CD4-positive, alpha-beta T cell treated with Interferon gamma for 1 hour (primary cell): ENCODE results near the gene SEC14L3.

ENCODE experiments used
- DNase-seq: peaks from one replicate; pipeline ENCODE4 v3.0.0-alpha.2; 2020

Gene SEC14L3

DNA sequence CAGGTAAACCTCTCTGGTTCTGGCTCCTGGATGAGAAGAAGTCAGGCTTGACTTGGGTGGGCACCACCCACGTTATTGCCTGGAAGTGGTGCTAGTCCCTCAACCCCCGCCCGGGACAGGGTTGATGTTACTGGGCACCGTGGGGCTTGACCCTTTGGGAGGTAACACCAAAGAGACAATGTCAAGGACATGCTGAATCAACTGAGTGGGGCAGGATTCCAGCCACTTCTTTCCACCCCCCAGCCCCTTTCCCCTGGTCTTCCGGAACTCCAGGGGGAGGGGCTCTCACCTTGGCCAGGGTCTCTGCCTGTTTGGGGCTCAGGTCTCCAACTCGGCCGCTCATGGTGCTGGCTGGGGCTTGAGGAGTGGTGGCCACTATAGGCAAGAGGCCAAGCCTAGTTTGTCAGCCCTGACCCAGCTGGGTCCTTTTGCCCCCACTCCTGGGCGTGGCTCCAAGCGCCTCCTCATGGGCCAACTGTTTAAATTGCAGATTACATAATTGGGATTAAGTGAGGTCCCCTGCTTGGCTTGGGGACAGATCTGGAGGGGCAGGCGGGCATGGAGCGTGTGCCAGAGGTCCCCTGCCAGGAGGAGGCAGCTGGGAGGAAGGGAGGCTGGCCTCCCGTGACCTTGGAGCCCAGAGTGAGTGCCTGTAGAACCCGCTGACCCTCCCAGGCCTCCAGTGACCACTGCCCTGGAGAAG, at the start of gene SEC14L3:
Gene SEC14L3, minus strand, starts transcription at position 402 of the 703 bp plus-strand sequence. Its CDS starts 59 bp downstream, at position 343.
- no peak for DNase-seq

GRCh38 chr22:30519842-30520425, 48.1 kb upstream of the SEC14L3 start:
- no peak for DNase-seq

GRCh38 chr22:30516731-30517130, 44.9 kb upstream of the SEC14L3 start:
- DNase-seq = no peak

DNA sequence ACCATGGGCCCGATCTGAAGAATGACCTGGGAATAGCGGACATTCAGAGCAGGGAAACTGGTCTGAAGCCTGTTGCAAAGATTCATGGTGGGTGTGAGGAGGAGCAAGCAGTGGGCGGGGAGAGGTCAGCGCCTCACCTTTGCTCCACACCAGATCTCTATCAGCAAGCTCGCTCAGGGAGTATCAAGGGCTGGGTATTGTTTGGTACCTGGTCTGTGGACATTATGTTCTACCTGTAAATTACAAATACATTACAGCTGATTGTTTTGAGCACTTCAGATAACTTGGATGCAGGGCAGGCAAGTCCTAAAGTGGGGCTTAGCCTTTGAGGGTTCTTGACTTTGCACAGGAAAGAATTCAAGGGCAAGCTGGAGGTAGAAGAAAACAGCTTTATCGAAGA, 44.5 kb upstream of the SEC14L3 start:
- DNase-seq = no peak

DNA sequence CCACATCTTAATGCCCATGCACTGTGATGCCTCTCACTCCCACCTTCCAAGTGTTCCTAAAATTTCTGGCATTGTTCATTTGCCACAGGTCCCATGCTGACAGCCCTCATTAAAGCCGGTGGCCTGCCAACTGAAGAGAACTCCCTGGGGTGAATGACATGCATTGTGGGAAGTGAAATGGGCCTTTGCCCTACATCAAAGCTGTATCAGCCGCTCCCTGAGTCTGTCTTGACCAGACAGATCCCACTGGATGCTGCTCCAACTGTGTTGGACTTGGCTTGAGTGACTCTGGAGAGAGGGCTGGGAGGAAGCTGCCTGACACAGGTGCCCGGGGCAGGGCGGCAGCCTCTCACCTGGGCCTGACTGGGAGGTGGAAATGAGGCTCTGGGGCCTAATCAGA, 42.4 kb upstream of the SEC14L3 start:
- no peak for DNase-seq

GRCh38 chr22:30513462-30513861, 41.6 kb upstream of the SEC14L3 start:
- DNase-seq = no peak

- DNase-seq = no peak
Measured at GRCh38 chr22:30511911-30512310, 40.1 kb upstream of the SEC14L3 start.

GRCh38 chr22:30511109-30511508, 39.3 kb upstream of the SEC14L3 start:
- no peak for DNase-seq

- no peak for DNase-seq
Measured at GRCh38 chr22:30508216-30508615, 36.4 kb upstream of the SEC14L3 start.

DNA sequence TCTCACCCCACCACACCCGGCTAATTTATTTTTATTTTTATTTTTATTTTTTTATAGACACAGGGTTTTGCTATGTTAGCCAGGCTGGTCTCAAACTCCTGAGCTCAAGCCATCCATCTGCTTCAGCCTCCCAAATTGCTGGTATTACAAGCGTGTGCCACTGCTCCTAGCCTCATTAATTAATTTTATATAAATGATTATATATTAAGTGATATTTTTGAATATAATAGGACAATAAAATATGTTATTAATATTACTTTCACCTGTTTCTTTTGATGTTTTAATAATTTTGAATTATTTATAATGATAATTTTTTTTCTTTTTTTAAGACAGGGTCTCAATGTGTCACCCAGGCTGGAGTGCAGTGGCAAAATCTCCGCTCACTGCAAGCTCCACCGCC, 35.9 kb upstream of the SEC14L3 start:
- DNase-seq = no peak

- no peak for DNase-seq
Measured at GRCh38 chr22:30506507-30506968, 34.7 kb upstream of the SEC14L3 start.

DNA sequence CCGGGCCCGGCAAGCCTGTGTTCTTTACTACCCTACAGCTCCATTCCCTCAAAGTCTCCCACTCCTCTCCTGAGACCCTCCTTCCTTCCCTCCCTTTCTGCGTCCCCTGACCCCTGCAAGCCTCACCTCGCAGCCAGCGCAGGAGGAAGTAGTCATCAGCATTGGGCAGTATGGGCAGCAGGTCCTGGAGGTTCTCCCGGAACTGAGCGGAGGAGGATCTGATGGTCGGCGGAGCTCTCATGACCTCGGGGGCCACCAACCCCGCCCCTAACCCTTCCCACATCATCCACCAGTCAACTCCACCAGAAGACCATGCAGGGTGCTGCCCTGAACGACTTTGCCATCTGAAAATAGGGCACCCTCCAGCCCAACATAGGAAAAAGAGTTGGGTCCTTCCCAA, 31.7 kb upstream of the SEC14L3 start:
- DNase-seq = no peak

DNA sequence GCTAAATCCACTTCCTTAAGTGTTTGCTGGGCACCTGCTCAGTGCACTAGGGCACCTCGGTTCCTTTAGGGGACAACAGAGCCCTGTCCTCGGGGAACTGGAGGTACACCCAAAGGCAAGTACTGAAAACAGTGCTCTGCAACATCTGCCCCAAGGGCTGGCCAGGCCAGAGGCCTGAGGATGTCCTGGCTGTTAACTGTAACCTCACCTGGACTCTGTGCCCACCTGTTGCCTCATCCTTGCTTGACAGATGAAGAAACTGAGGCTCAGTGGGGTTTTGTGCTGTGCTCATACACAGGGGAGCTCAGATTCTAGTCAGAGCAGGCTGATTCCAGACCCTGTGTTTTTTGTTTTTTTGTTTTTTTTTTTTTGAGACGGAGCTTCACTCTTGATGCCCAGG, 31.1 kb upstream of the SEC14L3 start:
- no peak for DNase-seq

GRCh38 chr22:30502153-30502552, 30.3 kb upstream of the SEC14L3 start:
- DNase-seq = no peak

GRCh38 chr22:30500628-30501027, 28.8 kb upstream of the SEC14L3 start:
- no peak for DNase-seq

DNA sequence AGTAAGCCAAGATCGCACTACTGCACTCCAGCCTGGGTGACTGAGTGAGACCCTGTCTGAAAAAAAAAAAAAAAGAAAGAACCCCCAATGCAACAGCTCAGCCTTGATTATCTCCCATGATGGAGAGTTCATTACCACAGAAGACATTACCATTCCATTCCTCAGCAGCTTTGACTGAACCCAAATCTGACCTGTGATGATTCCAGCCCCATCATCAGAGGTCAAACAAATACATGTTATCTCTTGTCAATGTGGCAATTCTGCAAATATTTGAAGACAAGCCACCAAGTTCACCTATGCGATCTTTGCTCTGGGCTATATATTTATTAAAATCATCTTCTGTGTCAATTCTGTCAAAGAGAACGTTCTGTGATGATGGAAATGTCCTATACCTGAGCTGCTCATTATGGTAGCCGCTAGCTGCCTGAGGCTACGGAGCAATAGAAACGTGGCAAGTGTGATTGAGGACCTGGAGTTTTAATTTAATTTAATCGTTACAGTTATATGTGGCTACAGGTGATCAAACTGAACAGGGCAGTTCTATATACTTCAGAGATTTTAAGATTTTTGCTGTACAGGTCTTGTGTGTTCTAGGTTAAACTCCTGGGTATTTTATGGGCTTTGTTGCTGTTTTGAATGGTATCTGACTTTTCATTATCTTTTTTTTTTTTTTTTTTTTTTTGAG, 25.8 kb upstream of the SEC14L3 start:
- DNase-seq = no peak

DNA sequence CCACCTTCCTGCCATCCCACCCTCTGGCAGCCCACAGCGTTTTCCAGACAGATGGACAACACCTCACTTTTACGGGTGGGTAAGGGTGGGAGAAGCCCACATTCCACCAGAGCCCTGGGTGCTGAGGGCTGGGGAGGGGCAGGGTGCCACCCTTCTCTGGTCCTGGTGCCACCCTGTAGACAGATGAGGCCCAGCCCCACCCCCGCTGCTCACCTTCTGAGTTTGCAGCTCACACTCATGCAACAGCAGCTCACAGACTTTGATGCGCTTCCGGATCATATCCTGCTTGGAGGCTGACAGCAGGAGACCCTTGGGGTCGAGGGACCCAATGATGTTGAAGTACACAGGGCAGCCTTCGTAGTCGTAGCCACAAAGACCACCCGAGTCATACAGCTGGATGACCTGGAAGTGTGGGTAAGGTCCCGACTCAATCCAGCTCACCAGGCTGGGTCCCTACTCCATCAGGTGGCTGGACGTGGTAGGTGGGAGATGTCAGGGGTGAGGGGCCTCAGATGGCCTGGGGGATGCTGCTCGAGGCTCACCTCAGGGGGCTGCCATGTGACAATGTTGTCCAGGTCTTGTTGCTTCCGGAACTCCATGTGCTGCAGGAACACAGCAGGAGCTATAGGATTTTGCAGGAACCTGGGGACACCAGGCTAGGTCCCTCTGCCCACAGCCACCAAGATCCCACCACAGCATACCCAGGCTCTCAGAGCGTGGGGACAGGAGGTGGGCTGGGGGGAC, 23.4 kb upstream of the SEC14L3 start:
- DNase-seq = no peak

DNA sequence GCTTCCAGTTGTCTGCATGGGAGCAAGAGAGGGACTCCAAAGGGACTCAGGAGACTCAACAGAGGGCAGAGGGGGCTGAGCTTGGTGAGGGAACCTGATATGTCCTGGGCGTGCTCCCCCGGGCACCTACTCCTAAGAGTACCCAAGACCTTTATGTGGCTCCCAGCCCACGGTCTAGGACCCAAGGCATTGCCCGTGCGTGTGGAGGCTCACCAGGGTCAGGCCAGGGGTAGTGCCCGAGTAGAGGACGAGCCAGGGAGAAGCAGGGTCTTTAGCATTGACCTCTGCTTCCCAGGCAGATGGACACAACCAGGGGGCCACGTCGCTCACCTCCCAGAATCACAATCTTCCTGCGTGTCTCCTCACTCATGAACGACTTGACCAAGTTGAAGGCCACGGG, 20.3 kb upstream of the SEC14L3 start:
- no peak for DNase-seq

DNA sequence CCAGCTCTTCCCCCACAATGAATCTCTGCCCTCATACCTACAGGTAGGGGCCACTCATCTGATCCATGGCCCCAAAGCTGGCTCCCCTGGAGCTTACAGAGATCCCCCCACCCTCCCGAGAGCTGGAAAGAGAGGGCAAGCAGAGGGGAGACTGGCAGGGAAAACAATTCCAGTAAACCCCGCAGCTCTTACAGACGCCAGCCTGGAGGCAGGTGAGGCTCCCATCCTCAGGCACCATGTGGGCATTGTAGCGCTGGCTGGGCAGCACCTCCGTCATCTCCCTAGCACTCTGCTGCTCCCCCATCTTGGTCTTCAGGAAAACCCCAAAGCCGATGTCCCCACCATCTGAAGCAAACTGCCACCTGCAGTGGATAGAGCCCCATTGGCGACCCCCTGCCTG, 19.6 kb upstream of the SEC14L3 start:
- DNase-seq = no peak

DNA sequence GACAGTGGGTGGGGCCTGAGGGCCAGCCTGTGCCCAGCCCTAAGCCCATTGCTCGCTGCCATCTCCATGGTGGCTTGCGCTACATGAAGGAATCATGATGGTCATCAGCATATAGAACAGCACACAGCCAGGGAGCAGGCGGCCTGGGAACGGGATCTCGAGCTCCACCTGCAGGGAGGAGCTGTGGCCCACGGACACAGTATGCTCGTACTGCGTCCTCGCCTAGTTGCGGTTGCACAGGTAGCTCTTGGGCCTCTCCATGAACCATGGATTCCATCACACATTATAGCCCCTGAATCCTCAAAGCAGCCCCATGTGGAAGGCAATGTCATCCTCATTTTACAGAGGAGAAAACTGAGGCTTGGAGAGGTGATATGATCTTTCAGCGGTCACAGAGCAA, 18.6 kb upstream of the SEC14L3 start:
- no peak for DNase-seq

GRCh38 chr22:30488121-30488520, 16.3 kb upstream of the SEC14L3 start:
- no peak for DNase-seq

DNA sequence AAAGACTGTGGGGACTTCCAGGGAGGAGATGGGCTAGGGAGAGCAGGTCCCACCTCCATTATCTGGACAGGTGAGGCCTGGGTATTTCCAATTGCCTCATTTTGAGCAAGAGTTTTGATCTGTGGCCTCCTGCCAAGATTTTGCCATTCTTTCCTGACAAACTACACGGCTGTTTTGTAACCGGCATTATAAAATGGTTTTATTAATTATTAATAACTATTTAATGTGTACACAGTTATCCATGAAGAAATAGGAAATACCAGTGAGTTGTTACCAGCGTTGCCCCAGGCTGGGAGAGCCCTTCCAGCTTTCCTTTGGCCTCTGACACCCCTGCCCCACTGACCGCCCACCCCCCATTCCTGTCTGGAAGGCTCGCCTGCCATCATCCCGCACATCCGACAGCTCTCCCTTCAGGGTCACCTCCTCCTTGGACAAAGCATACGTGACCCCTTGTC, 14.9 kb upstream of the SEC14L3 start:
- DNase-seq = no peak

DNA sequence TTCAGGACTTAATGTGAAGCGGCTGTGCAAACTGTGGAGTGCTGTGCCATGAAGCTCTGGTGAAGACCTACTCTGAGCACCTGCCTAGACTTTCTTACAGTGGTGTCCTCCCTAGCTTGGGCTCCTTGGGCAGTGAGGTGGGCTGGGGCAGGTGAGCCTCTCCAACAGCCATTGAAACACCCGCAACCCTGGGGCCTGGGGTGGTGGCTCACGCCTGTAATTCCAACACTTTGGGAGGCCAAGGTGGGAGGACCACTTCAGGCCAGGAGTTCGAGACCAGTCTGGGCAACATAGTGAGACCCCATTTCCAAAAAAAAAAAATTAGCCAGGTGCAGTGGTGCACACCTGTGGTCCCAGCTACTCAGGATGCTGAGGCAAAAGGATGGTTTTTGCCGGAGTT, 14.3 kb upstream of the SEC14L3 start:
- no peak for DNase-seq
